Stomach (tissue), 4 donors: ENCODE results near the gene PACS2.

Experiments
- CTCF ChIP-seq, 7 experiments: fragments of 450-650 bp in 4 of 7; fragments of 200-600 bp in 3 of 7; sonication (generic) in 3 of 7; IDR thresholded peaks; one replicate each; pipeline ENCODE4 v1.5.1; 2016 to 2019; ENCODE audit warnings: antibody characterized with exemption in 7 of 7, control low read depth in 2 of 7, mild to moderate bottlenecking in 1 of 7
- POLR2A ChIP-seq, 4 donors: fragments of 450-650 bp; IDR thresholded peaks; one replicate each; pipeline ENCODE4 v1.6.1; 2016; ENCODE audit warnings: antibody characterized with exemption in 4 of 4, control low read depth in 2 of 4, mild to moderate bottlenecking in 1 of 4, moderate library complexity in 1 of 4
- POLR2AphosphoS5 ChIP-seq, 3 donors: sonication (generic); formaldehyde crosslinking; IDR thresholded peaks; one replicate each; pipeline ENCODE4 v1.6.1; 2016; ENCODE audit warnings: antibody characterized with exemption in 3 of 3

DNA sequence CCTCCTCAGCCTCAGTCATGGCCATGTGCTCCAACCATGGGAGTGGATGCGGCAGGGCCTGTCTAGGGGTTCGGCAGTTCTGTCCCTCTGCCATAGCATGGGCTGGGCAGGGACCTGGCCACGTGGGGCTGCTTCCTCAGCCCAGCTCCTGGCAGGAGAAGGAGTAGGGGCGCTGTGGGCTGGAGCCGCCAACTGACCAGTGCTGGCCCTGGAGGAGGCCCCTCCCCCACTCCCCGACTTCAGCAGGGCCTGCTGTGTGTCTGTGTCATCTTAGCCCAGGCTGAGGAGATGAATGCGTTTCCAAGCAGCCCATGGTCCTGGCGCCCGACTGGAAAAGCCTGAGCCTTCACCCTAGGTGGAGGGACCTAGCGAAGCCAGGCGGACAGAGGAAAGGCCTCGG, 2.7 kb upstream of the PACS2 start:
- no peak for TF ChIP-seq POLR2AphosphoS5 (IDR thresholded peaks at IDR 0.05)
- TF ChIP-seq CTCF (IDR thresholded peaks at IDR 0.05), result no peak
- TF ChIP-seq POLR2A (IDR thresholded peaks at IDR 0.05), result no peak
